Loucy (cell line): ENCODE results near the gene RUSF1.
A peak's percentile ranks its signal among the peaks of the same experiment; 100 is the strongest.

Source experiments
- H2AFZ ChIP-seq: fragments of 200-600 bp; sonication (generic); 2 replicates; pipeline ENCODE4 v1.6.0; 2016; ENCODE audit warnings: antibody characterized with exemption, mild to moderate bottlenecking, low read length, moderate library complexity
- H3F3A ChIP-seq: fragments of 200-600 bp; 2 replicates; pipeline ENCODE4 v1.6.0; 2016; ENCODE audit warnings: antibody characterized with exemption, low read depth, mild to moderate bottlenecking
- H3K27me3 ChIP-seq: fragments of 200-600 bp; sonication (generic); 2 replicates; pipeline ENCODE4 v1.6.1; 2014; ENCODE audit warnings: low read length, mild to moderate bottlenecking; ENCODE audit not compliant: insufficient read depth, poor library complexity, severe bottlenecking
- H3K36me3 ChIP-seq: fragments of 200-600 bp; sonication (generic); 2 replicates; pipeline ENCODE4 v1.6.1; 2016; ENCODE audit warnings: low read length; ENCODE audit not compliant: insufficient read depth
- H3K4me1 ChIP-seq: fragments of 200-600 bp; sonication (generic); 2 replicates; pipeline ENCODE4 v1.5.1; 2014; ENCODE audit warnings: low read length, mild to moderate bottlenecking; ENCODE audit not compliant: insufficient read depth, poor library complexity, severe bottlenecking
- H3K4me2 ChIP-seq: fragments of 200-600 bp; sonication (generic); 2 replicates; pipeline ENCODE4 v1.6.0; 2014; ENCODE audit warnings: antibody characterized with exemption, low read length, low read depth, mild to moderate bottlenecking; ENCODE audit not compliant: poor library complexity, severe bottlenecking
- H3K4me3 ChIP-seq: fragments of 200-600 bp; sonication (generic); 2 replicates; pipeline ENCODE4 v1.5.1; 2014; ENCODE audit warnings: low read length, mild to moderate bottlenecking, mixed read lengths; ENCODE audit not compliant: poor library complexity, severe bottlenecking
- H3K79me2 ChIP-seq: fragments of 200-600 bp; sonication (generic); 2 replicates; pipeline ENCODE4 v1.6.1; 2014; ENCODE audit warnings: low read length; ENCODE audit not compliant: insufficient read depth
- H3K9ac ChIP-seq: fragments of 200-600 bp; sonication (generic); 2 replicates; pipeline ENCODE4 v1.6.0; 2014; ENCODE audit warnings: mild to moderate bottlenecking, low read depth, low read length, moderate library complexity; ENCODE audit not compliant: poor library complexity, severe bottlenecking
- H3K9me2 ChIP-seq: fragments of 200-600 bp; sonication (generic); replicated peaks from 2 replicates; pipeline ENCODE4 v1.6.1; 2016; ENCODE audit warnings: low read depth, low read length, mixed read lengths
- H3K9me3 ChIP-seq: fragments of 200-600 bp; sonication (generic); 2 replicates; pipeline ENCODE4 v1.6.1; 2014; ENCODE audit warnings: mild to moderate bottlenecking, antibody characterized with exemption, low read length, low read depth; ENCODE audit not compliant: insufficient read depth
- H4K20me1 ChIP-seq: fragments of 200-600 bp; sonication (generic); 2 replicates; pipeline ENCODE4 v1.6.0; 2014; ENCODE audit warnings: antibody characterized with exemption, low read length, mild to moderate bottlenecking; ENCODE audit not compliant: insufficient read depth, poor library complexity, severe bottlenecking
- EZH2phosphoT487 ChIP-seq: fragments of 200-600 bp; IDR thresholded peaks from 2 replicates; pipeline ENCODE4 v1.6.1; 2018; ENCODE audit warnings: antibody characterized with exemption, mild to moderate bottlenecking, moderate library complexity, borderline replicate concordance
- TF ChIP-seq, protein P1 (sequence below): fragments of 200-600 bp; sonication (generic); conservative IDR thresholded peaks from 2 replicates; pipeline ENCODE4 v1.5.1; 2014; ENCODE audit warnings: mild to moderate bottlenecking, antibody characterized with exemption, low read length

The RUSF1 gene

DNA sequence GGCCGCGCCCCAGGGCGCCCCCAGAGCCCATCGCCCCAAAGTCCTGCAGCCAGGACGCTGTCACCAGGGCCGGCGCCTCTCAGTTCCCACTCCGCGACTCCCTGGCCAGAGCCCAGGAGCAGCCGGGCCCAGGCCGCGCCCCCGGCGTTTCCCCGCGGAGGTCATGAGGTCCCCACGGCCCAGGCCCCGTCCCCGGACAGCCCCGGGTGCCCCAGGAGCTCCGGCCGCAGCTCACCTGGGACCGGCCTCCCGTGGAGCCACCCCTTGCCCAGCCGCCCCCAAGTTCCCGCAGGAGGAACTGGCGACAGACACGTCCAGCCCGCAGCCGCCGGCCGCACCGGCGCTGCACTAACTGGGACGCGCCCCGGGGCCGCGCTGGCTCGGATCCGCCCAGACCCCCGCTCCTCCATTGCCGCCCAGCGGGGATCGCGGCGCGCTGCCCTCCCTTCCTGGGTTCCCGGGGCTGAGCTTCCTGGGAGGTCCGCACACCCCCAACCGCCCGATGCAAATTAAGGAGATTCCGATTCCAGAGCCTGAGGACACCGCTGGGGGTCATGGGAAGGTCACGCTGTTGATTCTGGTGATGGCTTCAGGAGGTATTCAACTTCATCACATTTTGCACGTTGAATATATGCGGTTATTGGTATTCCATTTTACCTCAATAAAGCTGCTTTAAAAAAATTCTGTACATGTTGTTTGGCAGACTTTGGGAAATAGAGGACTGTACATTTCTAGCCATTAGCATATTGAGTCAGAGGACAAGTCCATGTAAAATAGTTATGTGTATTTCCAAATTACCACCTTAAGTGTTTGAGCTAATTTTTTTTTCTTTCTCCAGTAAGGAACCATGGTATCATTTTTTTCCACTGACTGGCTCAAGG, 29.4 kb upstream of the RUSF1 start:
- Histone ChIP-seq H3F3A (peaks cover 8% of the 10 kb centered on the region), H3K4me3 (no peak overlapping the region), H3K9me2 (no peaks in the 10 kb centered on the region), H2AFZ (no peak overlapping the region), H3K9me3 (peaks cover 9% of the 10 kb centered on the region; the same call in 1 of the 2 replicates), H3K27me3 (no peaks in the 10 kb centered on the region), H3K4me1 (peaks cover 32% of the 10 kb centered on the region), H4K20me1 (no peaks in the 10 kb centered on the region), H3K4me2 (no peak overlapping the region), H3K79me2 (no peaks in the 10 kb centered on the region), H3K9ac (peak overlapping the region; percentile 81), H3K36me3 (no peaks in the 10 kb centered on the region)
- no peak for TF ChIP-seq EZH2phosphoT487
- TF ChIP-seq, protein P1, sequence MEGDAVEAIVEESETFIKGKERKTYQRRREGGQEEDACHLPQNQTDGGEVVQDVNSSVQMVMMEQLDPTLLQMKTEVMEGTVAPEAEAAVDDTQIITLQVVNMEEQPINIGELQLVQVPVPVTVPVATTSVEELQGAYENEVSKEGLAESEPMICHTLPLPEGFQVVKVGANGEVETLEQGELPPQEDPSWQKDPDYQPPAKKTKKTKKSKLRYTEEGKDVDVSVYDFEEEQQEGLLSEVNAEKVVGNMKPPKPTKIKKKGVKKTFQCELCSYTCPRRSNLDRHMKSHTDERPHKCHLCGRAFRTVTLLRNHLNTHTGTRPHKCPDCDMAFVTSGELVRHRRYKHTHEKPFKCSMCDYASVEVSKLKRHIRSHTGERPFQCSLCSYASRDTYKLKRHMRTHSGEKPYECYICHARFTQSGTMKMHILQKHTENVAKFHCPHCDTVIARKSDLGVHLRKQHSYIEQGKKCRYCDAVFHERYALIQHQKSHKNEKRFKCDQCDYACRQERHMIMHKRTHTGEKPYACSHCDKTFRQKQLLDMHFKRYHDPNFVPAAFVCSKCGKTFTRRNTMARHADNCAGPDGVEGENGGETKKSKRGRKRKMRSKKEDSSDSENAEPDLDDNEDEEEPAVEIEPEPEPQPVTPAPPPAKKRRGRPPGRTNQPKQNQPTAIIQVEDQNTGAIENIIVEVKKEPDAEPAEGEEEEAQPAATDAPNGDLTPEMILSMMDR: no peak

GRCh38 chr16:31536804-31537361, 28.7 kb upstream of the RUSF1 start:
- peaks cover 32% of the 10 kb centered on the region for H3K4me1 ChIP-seq
- H3K9me2 ChIP-seq: no peaks in the 10 kb centered on the region
- H3K36me3 ChIP-seq: no peaks in the 10 kb centered on the region
- no peak overlapping the region for H2AFZ ChIP-seq
- no peaks in the 10 kb centered on the region for H3K27me3 ChIP-seq
- H3K4me2 ChIP-seq: peak overlapping the region; percentile 85
- H3F3A ChIP-seq: peaks cover 8% of the 10 kb centered on the region
- peak overlapping the region; percentile 65 for H3K4me3 ChIP-seq
- peak overlapping the region; percentile 81 for H3K9ac ChIP-seq
- peaks cover 6% of the 10 kb centered on the region; the same call in 1 of the 2 replicates for H3K9me3 ChIP-seq
- H4K20me1 ChIP-seq: no peaks in the 10 kb centered on the region
- no peak for TF ChIP-seq EZH2phosphoT487
- TF ChIP-seq, protein P1: no peak
- no peaks in the 10 kb centered on the region for H3K79me2 ChIP-seq

GRCh38 chr16:31535737-31536136, 27.5 kb upstream of the RUSF1 start:
- no peaks in the 10 kb centered on the region for H3K79me2 ChIP-seq
- H3F3A ChIP-seq: peaks cover 8% of the 10 kb centered on the region
- peak overlapping the region; percentile 85 for H3K4me2 ChIP-seq
- H3K4me1 ChIP-seq: peaks cover 32% of the 10 kb centered on the region
- H3K27me3 ChIP-seq: no peaks in the 10 kb centered on the region
- H3K4me3 ChIP-seq: peak overlapping the region; percentile 65
- H3K36me3 ChIP-seq: no peaks in the 10 kb centered on the region
- no peak overlapping the region for H2AFZ ChIP-seq
- peaks cover 6% of the 10 kb centered on the region; the same call in 1 of the 2 replicates for H3K9me3 ChIP-seq
- H3K9me2 ChIP-seq: no peaks in the 10 kb centered on the region
- H4K20me1 ChIP-seq: no peaks in the 10 kb centered on the region
- H3K9ac ChIP-seq: peak overlapping the region; percentile 81
- TF ChIP-seq, protein P1: no peak
- no peak for TF ChIP-seq EZH2phosphoT487
